ENCODE measurements around the gene C2CD4D.
"Not testable (repeated sequence)": the region's sequence is repeated elsewhere in the genome, so short reads cannot be mapped to it uniquely, and the experiment has no call there.

The C2CD4D gene

GRCh38 chr1:151875419-151876097, 35.9 kb upstream of the C2CD4D start:
- Histone ChIP-seq H3K27me3 (ENCODE audit: control insufficient read depth, insufficient read depth, low read length) (no peaks in the 10 kb centered on the region), H3K9ac (ENCODE audit: low read length) (no peak overlapping the region), H3K36me3 (ENCODE audit: control insufficient read depth, insufficient read depth, low read length) (peaks cover 6% of the 10 kb centered on the region), H3K27ac (ENCODE audit: low read depth, low read length) (no peak overlapping the region), H3K4me3 (ENCODE audit: low read depth, low read length) (no peak overlapping the region), H3K9me3 (ENCODE audit: control insufficient read depth, insufficient read depth, low read depth, low read length) (no peaks in the 10 kb centered on the region), H3K4me1 (ENCODE audit: control insufficient read depth, insufficient read depth, low read length) (no peaks in the 10 kb centered on the region)

- not testable (repeated sequence) for H3K4me3 ChIP-seq (ENCODE audit: low read depth, low read length); H3K9ac ChIP-seq (ENCODE audit: low read length); H3K36me3 ChIP-seq (ENCODE audit: control insufficient read depth, insufficient read depth, low read length); H3K9me3 ChIP-seq (ENCODE audit: control insufficient read depth, insufficient read depth, low read depth, low read length); H3K27me3 ChIP-seq (ENCODE audit: control insufficient read depth, insufficient read depth, low read length); H3K27ac ChIP-seq (ENCODE audit: low read depth, low read length); H3K4me1 ChIP-seq (ENCODE audit: control insufficient read depth, insufficient read depth, low read length)
Measured at GRCh38 chr1:151872776-151873175, 33.2 kb upstream of the C2CD4D start.

GRCh38 chr1:151871284-151872030, 31.8 kb upstream of the C2CD4D start:
- Histone ChIP-seq H3K36me3 (ENCODE audit: control insufficient read depth, insufficient read depth, low read length) (peaks cover 6% of the 10 kb centered on the region), H3K27ac (ENCODE audit: low read depth, low read length) (no peak overlapping the region), H3K4me1 (ENCODE audit: control insufficient read depth, insufficient read depth, low read length) (no peaks in the 10 kb centered on the region), H3K27me3 (ENCODE audit: control insufficient read depth, insufficient read depth, low read length) (no peaks in the 10 kb centered on the region), H3K9ac (ENCODE audit: low read length) (no peak overlapping the region), H3K9me3 (ENCODE audit: control insufficient read depth, insufficient read depth, low read depth, low read length) (no peaks in the 10 kb centered on the region), H3K4me3 (ENCODE audit: low read depth, low read length) (no peak overlapping the region)

- Histone ChIP-seq H3K9ac (ENCODE audit: low read length) (no peak overlapping the region), H3K9me3 (ENCODE audit: control insufficient read depth, insufficient read depth, low read depth, low read length) (no peaks in the 10 kb centered on the region), H3K27me3 (ENCODE audit: control insufficient read depth, insufficient read depth, low read length) (peaks cover 18% of the 10 kb centered on the region), H3K36me3 (ENCODE audit: control insufficient read depth, insufficient read depth, low read length) (peaks cover under 1% of the 10 kb centered on the region), H3K4me3 (ENCODE audit: low read depth, low read length) (no peak overlapping the region), H3K27ac (ENCODE audit: low read depth, low read length) (no peak overlapping the region), H3K4me1 (ENCODE audit: control insufficient read depth, insufficient read depth, low read length) (no peaks in the 10 kb centered on the region)
Measured at GRCh38 chr1:151868486-151868885, 28.9 kb upstream of the C2CD4D start.

GRCh38 chr1:151867765-151868411, 28.3 kb upstream of the C2CD4D start:
- H3K4me3 ChIP-seq (ENCODE audit: low read depth, low read length) = no peak overlapping the region
- H3K27me3 ChIP-seq (ENCODE audit: control insufficient read depth, insufficient read depth, low read length) = peaks cover 24% of the 10 kb centered on the region

GRCh38 chr1:151867321-151867720, 27.7 kb upstream of the C2CD4D start:
- no peak overlapping the region for H3K27ac ChIP-seq (ENCODE audit: low read depth, low read length)
- no peak overlapping the region for H3K4me3 ChIP-seq (ENCODE audit: low read depth, low read length)
- no peaks in the 10 kb centered on the region for H3K9me3 ChIP-seq (ENCODE audit: control insufficient read depth, insufficient read depth, low read depth, low read length)
- peaks cover 29% of the 10 kb centered on the region for H3K27me3 ChIP-seq (ENCODE audit: control insufficient read depth, insufficient read depth, low read length)
- no peak overlapping the region for H3K9ac ChIP-seq (ENCODE audit: low read length)
- no peaks in the 10 kb centered on the region for H3K36me3 ChIP-seq (ENCODE audit: control insufficient read depth, insufficient read depth, low read length)
- H3K4me1 ChIP-seq (ENCODE audit: control insufficient read depth, insufficient read depth, low read length) = no peaks in the 10 kb centered on the region

More at GRCh38 chr1:151867765-151868411, 28.3 kb upstream of the C2CD4D start:
- no peaks in the 10 kb centered on the region for H3K4me1 ChIP-seq (ENCODE audit: control insufficient read depth, insufficient read depth, low read length)
- no peaks in the 10 kb centered on the region for H3K9me3 ChIP-seq (ENCODE audit: control insufficient read depth, insufficient read depth, low read depth, low read length)
- no peaks in the 10 kb centered on the region for H3K36me3 ChIP-seq (ENCODE audit: control insufficient read depth, insufficient read depth, low read length)
- no peak overlapping the region for H3K27ac ChIP-seq (ENCODE audit: low read depth, low read length)
- H3K9ac ChIP-seq (ENCODE audit: low read length) = no peak overlapping the region

GRCh38 chr1:151864411-151864810, 24.8 kb upstream of the C2CD4D start:
- Histone ChIP-seq H3K27ac (ENCODE audit: low read depth, low read length) (no peak overlapping the region), H3K4me3 (ENCODE audit: low read depth, low read length) (no peak overlapping the region), H3K27me3 (ENCODE audit: control insufficient read depth, insufficient read depth, low read length) (peaks cover 56% of the 10 kb centered on the region), H3K4me1 (ENCODE audit: control insufficient read depth, insufficient read depth, low read length) (peaks cover 17% of the 10 kb centered on the region), H3K9me3 (ENCODE audit: control insufficient read depth, insufficient read depth, low read depth, low read length) (no peaks in the 10 kb centered on the region), H3K9ac (ENCODE audit: low read length) (no peak overlapping the region), H3K36me3 (ENCODE audit: control insufficient read depth, insufficient read depth, low read length) (no peaks in the 10 kb centered on the region)

GRCh38 chr1:151862604-151863003, 23.0 kb upstream of the C2CD4D start:
- peaks cover 17% of the 10 kb centered on the region for H3K4me1 ChIP-seq (ENCODE audit: control insufficient read depth, insufficient read depth, low read length)
- H3K9me3 ChIP-seq (ENCODE audit: control insufficient read depth, insufficient read depth, low read depth, low read length) = no peaks in the 10 kb centered on the region
- H3K27ac ChIP-seq (ENCODE audit: low read depth, low read length) = no peak overlapping the region
- peaks cover 74% of the 10 kb centered on the region for H3K27me3 ChIP-seq (ENCODE audit: control insufficient read depth, insufficient read depth, low read length)
- H3K36me3 ChIP-seq (ENCODE audit: control insufficient read depth, insufficient read depth, low read length) = no peaks in the 10 kb centered on the region
- H3K9ac ChIP-seq (ENCODE audit: low read length) = no peak overlapping the region
- no peak overlapping the region for H3K4me3 ChIP-seq (ENCODE audit: low read depth, low read length)

GRCh38 chr1:151860504-151861187, 21.0 kb upstream of the C2CD4D start:
- H3K36me3 ChIP-seq (ENCODE audit: control insufficient read depth, insufficient read depth, low read length) = no peaks in the 10 kb centered on the region
- H3K9me3 ChIP-seq (ENCODE audit: control insufficient read depth, insufficient read depth, low read depth, low read length) = no peaks in the 10 kb centered on the region
- H3K27ac ChIP-seq (ENCODE audit: low read depth, low read length) = no peak overlapping the region
- H3K4me3 ChIP-seq (ENCODE audit: low read depth, low read length) = no peak overlapping the region
- no peak overlapping the region for H3K9ac ChIP-seq (ENCODE audit: low read length)
- H3K27me3 ChIP-seq (ENCODE audit: control insufficient read depth, insufficient read depth, low read length) = peaks cover 80% of the 10 kb centered on the region
- peaks cover 17% of the 10 kb centered on the region for H3K4me1 ChIP-seq (ENCODE audit: control insufficient read depth, insufficient read depth, low read length)

- Histone ChIP-seq H3K27ac (ENCODE audit: low read depth, low read length) (no peak overlapping the region), H3K4me3 (ENCODE audit: low read depth, low read length) (no peak overlapping the region), H3K36me3 (ENCODE audit: control insufficient read depth, insufficient read depth, low read length) (no peaks in the 10 kb centered on the region), H3K27me3 (ENCODE audit: control insufficient read depth, insufficient read depth, low read length) (peaks cover 75% of the 10 kb centered on the region), H3K9me3 (ENCODE audit: control insufficient read depth, insufficient read depth, low read depth, low read length) (no peaks in the 10 kb centered on the region), H3K4me1 (ENCODE audit: control insufficient read depth, insufficient read depth, low read length) (peaks cover 17% of the 10 kb centered on the region), H3K9ac (ENCODE audit: low read length) (no peak overlapping the region)
Measured at GRCh38 chr1:151859891-151860293, 20.3 kb upstream of the C2CD4D start.
